Measurements from ENCODE around the gene NRDE2.
A peak's percentile ranks its signal among the peaks of the same experiment; 100 is the strongest.
"Not testable (repeated sequence)": the region's sequence is repeated elsewhere in the genome, so short reads cannot be mapped to it uniquely, and the experiment has no call there.

NRDE2 gene

DNA sequence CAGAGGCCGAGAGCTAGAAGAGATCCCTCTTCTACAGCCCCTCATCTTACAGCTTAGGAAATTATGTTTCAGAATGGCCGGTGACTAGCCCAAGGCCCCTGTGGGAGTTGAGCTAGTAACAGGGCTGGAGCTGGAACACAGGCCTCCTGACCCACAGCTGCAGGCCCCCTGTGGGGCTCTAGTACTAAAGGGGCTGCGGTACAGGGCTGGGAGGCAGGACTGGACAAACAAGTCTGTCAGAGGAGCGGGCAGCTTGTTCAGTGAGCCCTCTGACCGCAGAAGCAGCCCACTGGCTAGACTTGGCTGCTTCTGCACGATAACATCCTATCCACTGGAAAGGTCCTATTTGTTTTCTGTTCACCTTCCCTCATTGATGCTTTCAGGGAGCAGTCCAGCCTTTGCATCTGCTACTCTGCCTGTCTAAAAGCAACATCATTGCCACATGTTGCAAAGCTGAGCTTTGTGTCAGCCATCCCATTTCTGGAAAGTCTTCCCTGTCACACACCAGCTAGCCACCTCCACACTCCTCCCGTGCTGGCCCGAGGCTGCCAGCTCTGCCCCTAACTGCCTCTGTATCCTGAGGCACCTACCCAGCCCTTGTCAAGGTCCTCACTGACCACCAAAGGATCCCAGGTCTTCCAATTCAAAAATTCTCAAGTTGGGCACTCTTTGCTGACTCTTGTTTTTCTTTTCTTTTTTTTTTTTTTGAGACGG, 65.1 kb downstream of the NRDE2 start:
- no peak for DNase-seq

DNA sequence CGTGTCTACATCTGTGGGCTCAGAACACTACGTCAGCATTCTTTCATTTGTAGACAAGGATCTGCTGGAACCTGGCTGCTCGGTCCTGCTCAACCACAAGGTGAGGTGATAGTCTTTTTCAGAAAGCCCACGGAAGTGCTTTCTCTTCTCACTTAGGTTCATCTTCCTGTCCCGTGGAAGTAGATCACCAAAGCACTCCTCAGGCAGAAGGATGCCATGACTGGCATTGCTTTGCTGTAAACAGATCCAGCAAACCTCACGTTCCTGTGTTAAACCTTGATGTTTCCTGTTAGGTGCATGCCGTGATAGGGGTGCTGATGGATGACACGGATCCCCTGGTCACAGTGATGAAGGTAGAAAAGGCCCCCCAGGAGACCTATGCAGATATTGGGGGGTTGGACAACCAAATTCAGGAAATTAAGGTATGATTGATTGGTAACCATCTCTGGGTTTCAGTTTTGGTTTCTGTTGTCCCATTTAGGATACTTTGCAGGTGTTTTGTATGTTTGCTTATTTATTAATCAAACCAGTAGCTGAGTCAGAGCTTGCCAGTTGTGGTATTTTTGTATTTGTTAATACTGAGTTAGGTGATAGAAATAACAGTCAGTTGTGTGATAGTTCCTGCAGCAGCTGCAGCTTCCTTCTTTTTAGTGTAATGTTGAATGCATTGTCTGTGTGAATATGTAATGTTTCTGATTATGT, 67.8 kb downstream of the NRDE2 start:
- DNase-seq = no peak

DNA sequence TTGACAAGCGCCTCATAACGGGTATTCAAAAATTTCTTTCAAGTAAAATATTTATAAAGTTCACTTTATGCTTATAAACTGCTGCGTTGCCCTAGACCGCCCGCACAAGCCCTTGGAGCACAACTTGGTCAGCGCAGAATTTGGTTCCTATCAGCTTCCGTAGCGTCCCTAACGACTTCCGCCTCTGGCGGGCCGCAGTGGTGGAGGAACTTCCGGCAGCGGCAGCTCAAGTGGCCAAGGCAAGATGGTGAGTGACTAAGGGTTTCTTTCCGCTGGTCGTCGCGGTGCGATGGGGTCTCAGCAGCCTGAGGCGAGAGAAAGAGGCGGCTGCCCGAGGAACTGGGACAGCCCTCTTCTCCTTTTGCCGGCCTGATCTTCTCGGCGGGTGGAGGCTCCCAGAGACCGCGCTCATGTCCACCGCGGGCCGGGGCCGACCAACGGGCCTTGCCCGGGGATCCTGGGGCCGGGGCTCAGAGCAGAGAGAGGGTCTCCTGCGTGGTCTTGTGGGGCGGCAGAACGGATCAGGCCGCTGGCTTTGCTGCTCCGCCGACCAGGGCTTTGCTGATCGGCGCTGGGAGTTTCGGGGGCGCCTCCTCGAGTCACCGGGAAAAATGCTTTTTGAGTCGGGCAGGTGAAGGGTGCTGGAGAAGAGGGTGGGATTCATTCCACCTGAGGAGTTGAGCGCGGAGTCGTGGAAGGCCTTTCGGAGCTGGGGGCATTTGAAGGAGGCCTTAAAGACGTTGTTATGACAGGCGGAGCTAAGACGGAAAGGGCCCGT, 75.2 kb downstream of the NRDE2 start, which contains the start of gene PSMC1:
Gene PSMC1 (plus strand): TSS at position 200 of the 778 bp plus-strand sequence. CDS start 45 bp downstream, at position 245.
- DNase-seq = peak; percentile 95 to 96

DNA sequence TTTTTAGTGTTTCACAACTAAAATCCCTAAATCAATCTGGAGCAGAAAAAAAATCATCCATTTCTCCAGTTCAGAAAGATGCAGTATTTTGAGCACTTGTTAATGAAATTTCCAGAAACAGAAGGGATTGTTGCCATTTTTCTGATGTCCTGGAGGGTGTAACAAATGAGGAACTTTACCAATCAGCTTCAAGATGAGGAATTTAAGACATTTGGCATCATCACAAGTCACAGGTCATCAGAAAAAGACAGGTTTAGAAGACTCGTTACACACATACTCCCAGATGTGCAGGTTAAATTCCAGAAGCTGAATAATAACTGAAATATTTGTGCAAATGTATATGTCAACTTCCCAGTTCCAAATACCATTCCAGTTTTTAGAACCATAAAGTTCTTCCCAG, 75.9 kb downstream of the NRDE2 start:
- DNase-seq = no peak

DNA sequence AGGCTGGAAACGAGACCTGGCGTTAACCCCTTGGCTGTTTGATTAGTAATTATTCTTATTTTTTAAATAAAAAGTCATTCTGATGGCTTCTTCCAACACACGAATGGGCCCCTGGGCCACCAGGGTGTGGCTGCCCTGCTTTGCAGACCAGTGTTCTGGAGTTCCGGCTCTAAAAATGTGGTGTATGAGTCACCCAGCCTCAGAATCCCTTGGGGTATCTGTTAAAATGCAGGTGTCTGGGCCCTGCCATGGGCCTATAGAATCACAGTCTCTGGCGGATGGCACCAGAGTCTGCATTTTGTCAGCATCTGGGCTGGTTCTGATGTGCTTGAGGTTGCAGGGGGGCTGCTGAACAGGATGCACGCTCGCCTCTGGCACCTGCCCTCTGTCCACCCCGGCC, 77.9 kb downstream of the NRDE2 start:
- no peak for DNase-seq

DNA sequence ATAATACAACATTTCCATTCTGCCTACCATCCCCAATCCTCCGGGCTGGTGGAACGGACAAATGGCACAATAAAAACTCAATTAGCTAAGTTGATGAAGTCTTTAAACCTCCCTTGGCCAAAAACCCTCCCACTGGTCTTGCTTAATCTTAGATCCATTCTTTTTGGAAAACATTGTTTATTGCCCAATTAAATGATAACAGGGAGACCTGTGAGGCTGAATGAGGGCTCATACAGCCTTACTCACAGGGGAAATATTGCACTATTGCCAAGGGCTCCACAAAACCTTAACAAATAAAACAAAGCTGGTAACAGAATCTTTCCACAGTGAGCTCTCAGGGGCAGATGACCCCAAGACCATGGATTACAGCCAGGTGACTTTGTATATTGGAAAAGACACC, 83.1 kb downstream of the NRDE2 start:
- no peak for DNase-seq

DNA sequence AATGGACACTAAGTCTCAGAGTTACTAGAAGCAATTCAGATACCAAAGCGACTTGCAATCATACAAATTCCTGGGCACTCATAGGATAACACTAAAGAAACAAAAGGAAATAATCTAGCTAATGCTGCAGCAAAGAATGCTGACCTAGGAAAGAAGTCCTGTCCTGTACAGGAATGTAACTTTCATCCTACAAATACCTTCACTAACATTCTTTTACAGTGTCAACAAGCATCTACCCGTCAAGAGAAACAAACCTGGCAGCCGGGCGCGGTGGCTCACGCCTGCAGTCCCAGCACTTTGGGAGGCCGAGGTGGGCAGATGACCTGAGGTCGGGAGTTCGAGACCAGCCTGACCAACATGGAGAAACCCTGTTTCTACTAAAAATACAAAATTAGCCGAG, 84.3 kb downstream of the NRDE2 start:
- not testable (repeated sequence) for DNase-seq

DNA sequence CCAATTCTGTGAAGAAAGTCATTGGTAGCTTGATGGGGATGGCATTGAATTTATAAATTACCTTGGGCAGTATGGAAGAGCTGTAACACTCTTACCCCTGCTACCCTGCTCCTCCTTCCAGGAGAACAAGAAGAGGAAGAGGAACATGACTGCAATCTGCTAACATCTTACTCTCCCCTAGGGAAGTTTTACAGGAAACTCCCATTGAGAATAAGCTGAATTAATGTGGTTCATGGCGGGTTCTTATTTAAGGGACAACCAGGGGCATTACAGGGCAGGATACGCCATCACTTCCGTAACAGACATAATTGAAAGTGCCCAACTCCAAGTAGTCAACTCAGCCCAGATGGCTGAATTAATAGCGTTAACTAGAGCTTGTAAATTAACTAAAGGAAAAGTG, 84.8 kb downstream of the NRDE2 start:
- DNase-seq = no peak

DNA sequence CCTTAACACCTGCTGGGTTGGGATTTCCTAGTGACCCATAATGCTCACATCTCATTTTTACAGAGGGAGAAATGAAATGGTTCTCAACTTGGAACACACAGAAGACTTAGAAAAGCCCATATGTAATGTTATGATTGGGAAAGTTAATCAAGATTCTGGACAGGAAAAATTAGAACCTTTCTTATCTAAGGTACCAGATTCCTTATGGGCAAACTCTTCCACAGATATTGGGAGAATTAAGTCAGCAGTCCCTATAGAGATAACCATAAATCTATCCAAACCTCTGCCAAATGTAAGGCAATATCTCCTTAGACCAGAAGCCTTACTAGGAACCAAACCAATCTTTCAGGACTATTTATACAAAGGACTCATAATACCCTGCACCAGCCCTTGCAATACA, 89.3 kb downstream of the NRDE2 start:
- no peak for DNase-seq

DNA sequence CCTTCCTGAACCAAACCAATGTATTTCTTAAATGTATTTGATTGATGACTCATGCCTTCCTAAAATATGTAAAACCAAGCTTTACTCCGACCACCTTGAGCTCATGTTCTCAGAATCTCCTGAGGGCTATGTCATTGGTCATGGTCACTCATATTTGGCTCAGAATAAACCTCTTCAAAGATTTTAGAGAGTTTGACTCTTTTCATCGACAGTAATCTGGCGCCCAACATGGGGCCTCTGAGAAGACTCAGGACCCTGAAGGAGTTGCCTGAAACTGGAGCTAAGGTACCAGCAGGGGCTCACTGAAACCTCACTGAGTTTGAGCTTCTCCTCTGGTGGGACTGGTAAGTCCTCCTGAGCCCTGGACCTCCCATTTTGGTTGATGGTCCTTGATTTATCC, 92.6 kb downstream of the NRDE2 start:
- no peak for DNase-seq

DNA sequence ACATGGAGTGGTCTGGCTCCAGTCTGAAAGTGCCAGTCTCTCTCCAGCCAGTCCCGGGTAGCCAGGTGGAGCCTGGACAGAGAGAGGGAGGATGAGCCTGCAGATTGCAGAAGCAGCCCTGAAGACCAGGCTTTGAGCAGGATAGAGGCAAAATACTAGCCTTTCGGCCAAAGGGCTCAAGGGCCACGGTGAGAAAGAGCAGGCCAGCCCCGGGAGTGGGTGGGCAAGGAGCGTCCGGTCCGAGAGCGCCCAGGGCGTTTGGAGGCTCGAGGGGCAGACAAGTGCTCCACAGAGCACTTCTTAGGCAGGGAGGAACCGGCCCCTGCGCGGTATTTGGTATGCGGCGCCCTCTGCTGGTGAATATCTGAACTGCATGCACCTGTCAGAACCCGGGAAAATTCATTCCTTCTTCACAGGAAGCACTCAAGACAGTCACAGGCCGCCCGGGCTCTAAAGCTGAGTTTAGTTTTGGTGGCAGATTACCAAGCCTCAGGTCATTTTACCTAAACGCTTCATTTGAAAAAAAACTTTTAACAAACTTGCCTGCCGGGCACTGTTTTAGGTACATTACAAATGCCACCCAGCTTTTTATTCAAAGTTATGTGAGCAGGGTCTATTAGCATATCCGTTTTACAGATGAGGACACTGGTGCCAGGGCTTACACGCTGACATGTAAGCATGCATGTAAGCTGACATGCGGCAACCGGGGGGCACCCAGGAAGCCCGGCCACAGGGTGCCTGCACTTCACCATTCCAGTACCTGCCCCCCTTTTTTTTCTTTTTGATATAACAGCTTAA, 96.4 kb downstream of the NRDE2 start:
- peak; percentile 68 to 73 for DNase-seq

DNA sequence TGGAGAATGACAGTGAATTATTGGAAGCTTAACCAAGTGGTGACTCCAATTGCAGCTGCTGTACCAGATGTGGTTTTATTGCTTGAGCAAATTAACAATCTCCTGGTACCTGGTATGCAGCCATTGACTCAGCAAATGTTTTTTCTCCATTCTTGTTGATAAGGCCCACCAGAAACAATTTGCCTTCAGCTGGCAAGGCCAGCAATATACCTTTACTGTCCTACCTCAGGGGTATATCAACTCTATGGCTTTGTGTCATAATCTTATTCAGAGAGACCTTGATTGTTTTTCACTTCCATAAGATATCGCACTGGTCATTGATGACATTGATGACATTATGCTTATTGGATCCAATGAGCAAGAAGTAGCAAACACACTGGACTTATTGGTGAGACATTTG, 101.8 kb downstream of the NRDE2 start:
- not testable (repeated sequence) for DNase-seq

DNA sequence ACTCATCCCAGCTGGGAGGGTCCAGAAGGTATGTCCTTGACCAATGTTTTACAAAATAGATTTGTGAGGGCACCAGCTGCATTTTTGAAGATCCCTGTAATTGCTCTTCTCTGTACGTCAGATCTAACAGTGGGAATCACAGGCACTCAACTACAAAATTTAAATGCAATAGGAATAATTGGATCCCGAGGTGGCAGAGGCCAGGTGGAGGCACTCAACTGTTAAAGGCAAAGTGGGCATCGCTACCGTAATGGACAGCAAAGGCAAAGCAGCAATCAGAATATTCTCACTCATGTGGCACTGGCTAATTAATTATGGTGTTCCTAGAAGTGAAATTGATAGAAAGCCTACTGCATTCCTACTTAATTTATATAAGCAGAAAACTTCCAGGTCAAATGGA, 103.3 kb downstream of the NRDE2 start:
- DNase-seq = no peak
